ENCODE results near the gene ROGDI.

ROGDI gene, protein sequence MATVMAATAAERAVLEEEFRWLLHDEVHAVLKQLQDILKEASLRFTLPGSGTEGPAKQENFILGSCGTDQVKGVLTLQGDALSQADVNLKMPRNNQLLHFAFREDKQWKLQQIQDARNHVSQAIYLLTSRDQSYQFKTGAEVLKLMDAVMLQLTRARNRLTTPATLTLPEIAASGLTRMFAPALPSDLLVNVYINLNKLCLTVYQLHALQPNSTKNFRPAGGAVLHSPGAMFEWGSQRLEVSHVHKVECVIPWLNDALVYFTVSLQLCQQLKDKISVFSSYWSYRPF

DNA sequence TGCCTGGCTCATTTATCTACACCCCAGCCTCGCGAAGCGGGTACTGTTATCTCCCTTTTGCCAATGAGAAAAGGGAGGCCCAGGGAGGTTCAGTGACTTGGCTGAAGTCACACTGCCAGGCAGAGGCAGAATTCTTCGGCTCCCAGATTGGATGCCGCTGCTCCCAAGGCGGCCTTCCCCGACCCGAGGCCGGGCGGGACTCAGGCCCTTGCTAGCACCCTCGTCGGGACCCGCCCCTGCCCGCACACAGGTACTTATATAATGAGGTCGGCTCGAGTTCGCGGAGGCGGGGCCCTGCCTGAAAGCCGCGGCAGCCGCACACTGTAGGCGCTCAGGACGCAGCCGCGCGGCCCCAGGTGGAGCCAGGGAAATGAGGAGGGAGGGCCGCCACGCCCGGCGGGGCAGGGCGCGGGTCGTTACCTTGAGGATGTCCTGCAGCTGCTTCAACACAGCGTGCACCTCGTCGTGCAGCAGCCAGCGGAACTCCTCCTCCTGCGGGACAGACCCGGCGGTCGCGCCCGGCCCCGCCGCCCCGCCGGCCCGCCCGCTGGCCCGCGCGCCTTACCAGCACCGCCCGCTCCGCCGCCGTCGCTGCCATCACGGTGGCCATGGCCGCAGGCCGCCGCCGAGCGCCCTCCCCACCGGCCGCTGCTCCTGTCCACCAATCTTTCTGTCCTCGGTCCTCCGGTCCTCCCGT lies at the start of gene ROGDI:
TSS of gene ROGDI (minus strand) at position 672 of the 697 bp plus-strand sequence. CDS start at position 610, 62 bp downstream.
- DNase-seq (ENCODE audit: low read depth) = no peak
- peak within 1 kb of the TSS; percentile 72 for H3K4me3 ChIP-seq (ENCODE audit: low read depth, low read length)

DNA sequence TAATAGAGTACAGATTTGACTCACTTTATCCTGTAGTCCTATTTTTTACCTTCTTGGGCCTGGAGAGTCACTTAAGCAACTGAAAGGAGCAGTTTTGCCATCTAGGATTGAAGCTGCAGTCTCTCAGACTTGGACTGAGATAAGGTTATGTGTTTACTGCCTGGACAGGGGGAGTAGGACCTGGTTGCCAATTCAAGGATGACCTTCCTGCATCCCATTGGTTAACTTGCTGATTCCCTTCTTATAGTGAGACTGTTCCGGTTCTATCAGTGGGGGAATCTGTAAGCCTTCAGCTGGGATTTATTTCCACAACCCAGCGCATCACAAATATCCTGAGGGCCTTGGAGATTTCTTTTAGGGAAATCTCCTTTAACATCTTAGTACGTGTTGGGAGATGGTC lies 47.8 kb upstream of the ROGDI start:
- DNase-seq (ENCODE audit: low read depth) = no peak
- H3K4me3 ChIP-seq (ENCODE audit: low read depth, low read length) = no peak overlapping the region

DNA sequence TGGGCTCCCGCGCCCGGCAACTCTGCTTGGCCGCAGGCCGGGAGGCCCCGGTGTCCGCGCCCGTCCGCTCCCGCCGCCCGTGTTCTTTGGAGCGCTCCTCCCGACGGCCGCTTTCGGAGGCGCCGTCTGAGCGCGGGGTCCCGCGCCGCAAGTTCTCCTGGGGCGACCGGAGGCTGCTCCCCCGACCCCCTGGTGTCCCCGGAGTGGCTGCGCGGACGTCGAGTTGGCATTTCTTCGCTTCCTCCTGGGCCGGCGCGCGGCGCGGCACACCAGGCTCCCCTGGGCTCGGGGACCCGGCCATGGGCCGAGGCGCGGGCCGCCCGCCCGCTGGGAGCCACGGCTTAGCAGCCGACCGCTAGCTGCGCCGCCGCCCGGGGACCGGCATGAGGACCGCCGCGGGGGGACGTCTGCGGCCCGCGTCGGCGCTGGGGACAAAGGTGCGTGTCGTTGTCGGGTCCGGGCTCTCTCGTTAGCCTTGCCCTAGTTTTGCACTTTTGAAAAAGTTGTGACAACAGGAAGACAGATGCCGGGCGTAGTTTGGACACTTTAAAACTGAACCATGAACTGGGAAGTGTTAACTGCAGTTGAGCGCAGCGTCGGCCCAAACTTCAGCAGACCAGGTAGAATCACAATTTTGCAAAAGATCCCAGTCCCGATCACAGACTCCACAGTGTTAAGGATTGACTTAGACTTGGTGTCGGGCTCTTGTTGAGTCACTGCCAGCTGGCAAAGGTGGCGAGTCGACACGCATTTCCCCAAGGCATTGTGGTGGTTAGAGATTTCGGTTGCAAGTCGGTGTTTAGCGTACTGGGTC lies 45.5 kb upstream of the ROGDI start:
- peak overlapping the region; percentile 87 for H3K4me3 ChIP-seq (ENCODE audit: low read depth, low read length)
- peak; percentile 26 for DNase-seq (ENCODE audit: low read depth)

DNA sequence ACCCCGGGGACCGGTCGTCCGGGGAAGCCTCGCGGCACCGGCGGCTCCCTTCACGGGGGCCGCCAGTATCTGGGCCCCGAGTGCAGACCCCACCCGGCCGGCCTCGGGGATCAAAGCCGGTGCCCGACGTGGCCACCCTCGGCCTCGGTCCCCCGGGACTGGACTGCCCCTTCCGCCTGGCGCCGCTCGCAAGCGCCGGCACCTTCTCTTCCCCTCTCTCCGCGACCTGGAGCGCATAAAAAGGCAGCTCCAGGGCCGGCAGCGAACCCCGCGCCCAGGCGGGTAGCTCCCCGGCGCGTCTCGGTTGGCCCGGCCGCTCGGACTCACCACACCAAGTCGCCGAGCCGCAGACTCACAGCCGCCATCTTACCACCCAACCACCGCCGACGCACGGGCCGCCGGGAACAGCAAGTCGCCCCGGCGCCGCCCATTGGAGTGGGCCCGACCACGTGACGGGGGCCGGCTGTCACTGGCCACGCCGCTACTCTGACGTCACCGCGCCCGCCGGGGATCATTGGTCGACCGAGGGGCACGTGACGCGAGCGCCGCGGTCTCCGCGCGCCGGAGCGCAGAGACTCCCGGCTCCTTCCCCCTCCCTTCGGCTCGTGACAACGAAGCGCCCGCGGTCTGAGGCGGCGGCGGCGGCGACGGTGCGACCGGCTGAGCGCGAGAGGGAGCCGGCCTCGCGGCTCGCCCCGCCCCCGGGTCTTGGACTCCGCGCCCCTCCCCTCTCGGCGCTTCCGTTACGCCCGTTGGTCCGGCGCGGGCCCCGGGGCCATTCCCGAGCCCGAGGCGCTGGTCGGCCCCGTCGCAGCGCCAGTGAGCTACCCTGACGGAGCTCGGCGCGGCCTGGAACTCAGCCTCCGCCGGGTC lies 44.7 kb upstream of the ROGDI start, which contains the start of the genes GLYR1 and UBN1:
TSS of gene GLYR1 (minus strand) at position 388 of the 873 bp plus-strand sequence. CDS start at position 365, 23 bp downstream.
TSS of gene UBN1 (plus strand) at position 581 of the 873 bp plus-strand sequence. CDS start 5,437 bp downstream, outside the sequence.
- DNase-seq (ENCODE audit: low read depth) = peak; percentile 84
- H3K4me3 ChIP-seq (ENCODE audit: low read depth, low read length) = peak within 1 kb of the TSS; percentile 87

DNA sequence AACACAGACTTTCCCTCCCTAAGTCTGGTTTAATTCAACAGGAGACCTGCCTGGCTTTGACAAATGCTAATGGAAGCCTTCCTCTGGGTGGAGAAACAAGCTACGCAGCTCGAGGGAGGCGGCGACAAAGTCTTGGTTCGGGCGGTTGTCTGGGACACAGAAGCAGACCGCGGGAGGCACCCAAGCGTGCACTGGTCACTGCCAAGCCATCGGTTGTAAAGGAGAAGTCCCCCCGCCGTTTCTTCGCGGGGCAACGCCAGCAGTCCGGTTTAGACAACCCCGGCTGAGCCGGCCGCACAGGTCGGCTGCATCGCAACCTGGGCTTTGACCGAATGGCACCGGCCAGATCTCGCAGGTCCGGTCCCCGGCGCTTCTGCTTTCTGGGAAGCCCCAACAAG lies 44.1 kb upstream of the ROGDI start:
- peak overlapping the region; percentile 87 for H3K4me3 ChIP-seq (ENCODE audit: low read depth, low read length)
- DNase-seq (ENCODE audit: low read depth) = no peak

DNA sequence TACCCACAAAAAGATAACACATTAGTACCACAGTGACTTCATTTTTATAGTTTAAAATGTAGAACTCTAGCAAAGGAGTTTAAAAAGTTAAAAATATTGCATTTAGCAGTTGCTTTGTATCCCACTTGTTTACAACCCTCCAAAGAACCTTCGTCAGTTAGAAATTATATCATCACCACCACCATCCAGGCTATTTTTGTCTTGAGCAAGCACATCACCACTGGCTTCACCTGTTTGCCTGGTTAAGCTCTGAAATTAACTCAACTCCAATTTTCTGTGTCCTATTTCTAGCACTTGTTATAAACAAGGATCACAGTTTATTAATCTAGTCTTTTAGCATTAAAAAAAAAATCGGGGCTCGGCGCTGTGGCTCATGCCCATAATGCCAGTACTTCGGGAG lies 38.6 kb upstream of the ROGDI start:
- no peak overlapping the region for H3K4me3 ChIP-seq (ENCODE audit: low read depth, low read length)
- no peak for DNase-seq (ENCODE audit: low read depth)

DNA sequence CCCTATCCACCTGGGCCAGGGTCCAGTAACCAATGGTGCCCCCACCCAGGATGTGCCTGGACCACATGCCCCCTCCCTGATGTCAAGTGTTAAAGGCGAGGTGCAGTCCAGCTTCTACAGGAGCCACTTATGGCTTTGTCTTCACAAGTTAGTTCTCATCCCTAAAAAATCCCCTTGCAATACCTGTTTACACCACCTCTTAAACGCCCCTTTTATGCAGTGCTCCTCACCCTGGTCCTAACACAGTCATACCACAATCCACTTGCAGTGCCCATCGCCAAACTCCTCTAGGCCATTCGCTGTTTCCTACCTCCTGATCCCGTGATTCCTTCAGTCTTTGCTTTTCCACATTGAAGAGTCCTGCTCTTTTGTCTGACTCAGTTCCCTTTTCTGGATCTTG lies 37.5 kb upstream of the ROGDI start:
- DNase-seq (ENCODE audit: low read depth) = no peak
- no peak overlapping the region for H3K4me3 ChIP-seq (ENCODE audit: low read depth, low read length)

DNA sequence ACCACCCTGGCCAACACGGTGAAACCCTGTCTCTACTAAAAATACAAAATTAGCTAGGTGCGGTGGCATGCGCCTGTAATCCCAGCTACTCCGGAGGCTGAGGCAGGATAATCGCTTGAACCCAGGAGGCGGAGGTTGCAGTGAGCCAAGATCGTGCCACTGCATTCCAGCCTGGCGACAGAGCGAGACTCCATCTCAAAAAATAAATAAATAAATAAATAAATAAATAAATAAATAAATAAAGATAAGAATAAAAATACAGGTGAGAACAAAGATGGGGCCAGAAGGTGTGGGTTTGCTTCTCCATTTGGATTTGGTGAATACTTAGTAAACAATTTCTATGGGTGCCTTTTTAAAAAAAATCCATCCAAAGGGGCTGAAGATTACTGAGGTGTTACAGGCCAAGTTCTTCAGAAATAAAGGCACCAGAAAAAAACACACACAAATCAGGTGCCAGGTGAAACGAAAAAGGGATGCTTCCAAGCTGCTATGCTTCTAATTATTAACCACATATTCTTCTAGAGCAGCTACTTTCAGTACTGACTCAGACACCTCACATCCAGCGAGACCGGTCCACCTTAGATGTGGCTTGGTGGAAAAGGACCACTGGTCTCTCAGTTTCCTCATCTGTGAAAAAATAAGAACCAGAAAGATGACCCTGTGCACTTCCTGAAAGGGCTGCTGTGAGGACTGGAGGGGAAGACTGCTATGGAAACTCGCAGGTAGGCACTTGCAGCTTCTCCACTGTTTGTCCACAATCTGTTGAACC lies 35.5 kb upstream of the ROGDI start:
- no peak for DNase-seq (ENCODE audit: low read depth)
- H3K4me3 ChIP-seq (ENCODE audit: low read depth, low read length) = no peak overlapping the region

DNA sequence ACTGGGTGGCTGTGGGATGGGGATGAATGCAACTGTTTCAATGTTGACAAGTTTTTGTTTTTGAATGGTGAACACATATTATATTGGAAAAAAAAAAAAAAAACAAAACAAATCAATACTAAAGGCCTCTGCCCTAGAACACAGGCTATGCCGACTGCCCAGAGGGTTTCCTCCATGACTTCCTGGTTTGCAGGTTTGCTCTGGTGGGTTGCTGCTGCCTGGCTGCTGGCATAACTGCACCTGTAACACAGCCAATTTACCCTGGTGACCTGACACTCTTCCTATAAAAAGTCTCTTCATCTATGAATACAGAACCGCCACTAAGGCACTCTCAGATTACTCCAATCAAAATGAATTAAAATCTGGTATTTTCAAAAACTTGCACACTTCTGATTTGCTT lies 34.3 kb upstream of the ROGDI start:
- H3K4me3 ChIP-seq (ENCODE audit: low read depth, low read length) = no peak overlapping the region

DNA sequence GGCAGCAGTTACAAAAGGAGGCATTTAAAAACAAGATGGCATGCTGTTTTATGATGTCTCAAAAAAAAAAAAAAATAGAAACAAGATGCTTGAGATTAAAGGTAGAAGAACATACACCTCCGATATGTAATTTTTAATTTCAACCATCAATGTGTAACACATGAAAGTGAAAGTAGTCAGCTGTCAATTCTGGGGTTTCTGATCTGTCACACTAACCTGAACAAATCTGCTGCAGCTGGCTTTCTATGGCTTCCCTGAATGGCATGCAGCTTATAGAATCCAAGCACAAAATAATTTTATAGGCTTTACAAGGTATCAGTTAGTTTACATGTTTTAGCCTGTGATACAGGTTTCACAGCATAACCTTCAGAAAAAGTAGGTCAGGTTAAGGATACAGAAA lies 31.2 kb upstream of the ROGDI start:
- no peak for DNase-seq (ENCODE audit: low read depth)
- no peak overlapping the region for H3K4me3 ChIP-seq (ENCODE audit: low read depth, low read length)

More for the DNA sequence above, 34.3 kb upstream of the ROGDI start:
- no peak for DNase-seq (ENCODE audit: low read depth)

DNA sequence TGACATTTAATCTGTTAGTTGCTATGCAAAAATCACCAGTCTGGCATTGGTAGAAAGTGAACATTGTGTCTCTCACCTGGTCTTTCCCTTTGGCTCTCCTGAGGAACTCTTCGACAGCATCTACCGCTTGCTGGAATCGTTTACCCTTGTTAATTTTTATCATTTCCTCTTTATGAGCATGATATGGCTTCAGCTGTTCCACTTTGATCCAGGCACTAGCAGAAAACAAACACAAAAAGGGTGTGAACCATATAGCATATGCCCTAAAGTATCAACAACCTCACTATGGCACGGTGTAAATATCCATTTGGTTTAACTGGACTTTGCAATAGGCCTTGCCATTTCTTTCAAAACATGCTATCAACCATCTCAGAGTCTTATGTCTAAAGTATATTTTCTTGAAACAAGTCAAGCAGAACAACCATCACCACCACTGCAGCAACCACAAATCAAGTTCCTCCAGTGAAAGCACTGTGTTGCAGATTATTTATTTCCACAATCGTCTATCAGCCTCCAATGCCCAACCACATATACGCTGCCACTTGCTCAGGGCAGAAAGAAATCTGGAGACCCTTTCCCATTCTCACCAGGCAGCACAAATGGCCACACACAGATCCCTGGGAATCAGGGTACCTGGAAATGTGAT lies 30.4 kb upstream of the ROGDI start:
- no peak overlapping the region for H3K4me3 ChIP-seq (ENCODE audit: low read depth, low read length)
- DNase-seq (ENCODE audit: low read depth) = no peak

DNA sequence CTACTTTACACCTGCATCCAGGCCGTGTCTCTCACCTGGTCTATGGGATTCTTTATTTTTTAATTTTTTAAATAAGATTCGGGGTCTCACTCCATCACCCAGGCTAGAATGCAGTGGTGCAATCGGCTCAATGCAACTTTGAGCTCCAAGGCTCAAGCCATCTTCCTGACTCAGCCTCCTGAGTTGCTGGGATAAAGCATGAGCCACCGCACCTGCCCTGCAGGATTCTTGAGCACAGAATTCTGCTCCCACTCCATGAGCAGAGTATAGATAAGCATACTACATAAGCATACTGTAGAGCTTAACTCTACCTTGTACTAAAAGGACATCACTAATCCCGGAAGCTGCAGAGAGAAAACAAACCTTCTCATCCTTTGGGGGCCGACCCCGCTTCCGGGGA lies 29.2 kb upstream of the ROGDI start:
- H3K4me3 ChIP-seq (ENCODE audit: low read depth, low read length) = no peak overlapping the region
- DNase-seq (ENCODE audit: low read depth) = no peak

DNA sequence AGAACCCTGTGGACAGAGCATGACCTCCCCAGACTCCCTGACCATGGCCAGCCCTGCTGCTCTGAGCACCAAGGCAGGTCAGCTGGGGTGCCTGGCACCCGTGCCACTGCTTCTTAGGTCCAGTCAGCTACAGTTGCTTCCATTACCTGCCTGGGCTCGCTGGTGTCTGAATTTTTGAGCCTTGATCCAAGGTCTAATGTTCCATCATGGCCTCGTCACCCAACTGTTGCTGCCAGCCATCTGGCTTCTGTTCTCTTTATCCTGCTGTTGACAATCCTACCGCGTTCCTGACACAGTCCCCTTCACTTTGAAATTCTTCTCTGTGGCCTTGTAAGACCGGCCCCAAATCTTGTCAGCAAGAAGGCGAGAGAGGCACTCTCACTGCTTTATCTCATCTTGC lies 28.0 kb upstream of the ROGDI start:
- no peak overlapping the region for H3K4me3 ChIP-seq (ENCODE audit: low read depth, low read length)
- no peak for DNase-seq (ENCODE audit: low read depth)

DNA sequence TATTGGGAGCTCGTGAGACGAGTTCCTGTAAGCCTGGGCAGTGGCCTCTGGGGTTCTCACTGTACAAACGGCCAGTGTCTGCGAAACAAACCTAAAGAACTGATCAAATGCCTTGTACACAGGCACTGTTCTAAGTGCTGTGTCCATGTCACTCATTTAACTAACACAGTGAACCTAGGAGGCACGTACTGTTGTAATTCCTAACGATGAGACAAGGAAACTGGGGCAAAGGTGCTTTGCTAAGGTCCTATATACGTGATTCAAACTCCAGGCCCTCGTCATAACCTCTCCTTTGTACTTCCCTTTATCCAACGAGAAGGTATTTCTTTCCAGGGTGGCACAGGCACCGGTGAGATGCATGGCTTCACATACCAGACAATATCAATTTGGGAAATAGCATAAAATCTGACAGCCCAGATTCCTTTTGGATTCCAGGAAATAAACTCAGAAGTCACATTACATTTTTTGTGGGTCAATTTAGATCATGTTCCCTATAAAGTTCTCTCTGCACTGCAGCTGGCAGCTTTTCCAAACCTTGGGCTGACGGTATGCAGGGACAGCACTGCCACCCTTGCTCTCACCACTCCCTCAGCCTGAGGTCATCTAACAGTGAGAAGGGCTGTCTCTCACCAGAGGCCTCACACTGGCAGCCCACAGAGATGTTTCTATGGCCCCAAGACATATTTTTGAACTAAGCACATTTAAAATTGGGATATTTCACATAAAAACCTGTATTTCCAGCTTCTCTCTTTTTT lies 26.3 kb upstream of the ROGDI start:
- DNase-seq (ENCODE audit: low read depth) = no peak
- no peak overlapping the region for H3K4me3 ChIP-seq (ENCODE audit: low read depth, low read length)

DNA sequence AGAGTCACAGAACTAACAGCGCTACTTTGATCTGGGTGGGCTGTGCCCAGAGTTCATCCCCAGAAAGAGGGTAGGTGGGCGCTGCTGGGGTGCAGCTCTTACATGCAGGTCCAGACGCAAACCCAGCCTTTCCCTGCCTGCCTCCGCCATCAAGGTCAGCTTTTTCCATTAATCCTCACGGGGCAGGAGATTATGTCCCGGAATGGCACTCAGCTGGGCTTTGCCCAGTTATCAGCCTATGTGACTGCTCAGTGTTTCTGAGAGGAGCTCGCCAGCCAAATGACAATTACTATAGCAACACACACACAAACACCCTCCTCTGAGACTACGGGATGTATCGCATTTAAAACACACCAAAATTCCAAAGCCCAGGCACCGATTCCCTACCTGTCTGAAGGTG lies 24.5 kb upstream of the ROGDI start:
- H3K4me3 ChIP-seq (ENCODE audit: low read depth, low read length) = no peak overlapping the region
- DNase-seq (ENCODE audit: low read depth) = no peak

DNA sequence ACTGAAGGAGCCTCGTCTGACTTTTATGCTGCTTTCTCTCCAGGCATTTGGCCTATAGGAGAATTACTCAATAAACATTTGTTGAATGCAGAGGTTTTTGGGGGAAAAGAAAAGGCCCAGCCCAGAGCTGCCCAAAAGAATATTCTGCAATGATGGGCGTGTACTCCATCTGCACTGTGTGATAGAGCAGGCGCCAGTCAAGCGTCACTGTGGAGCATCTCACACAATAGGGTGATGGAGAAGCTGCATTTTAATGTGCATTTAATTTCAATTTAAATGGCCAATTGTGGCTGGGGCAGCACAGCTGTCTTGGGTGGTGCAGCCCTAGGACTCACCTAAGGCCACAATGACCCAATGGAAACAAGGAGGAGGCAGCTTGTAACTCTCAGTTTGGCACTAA lies 24.1 kb upstream of the ROGDI start:
- no peak overlapping the region for H3K4me3 ChIP-seq (ENCODE audit: low read depth, low read length)
- no peak for DNase-seq (ENCODE audit: low read depth)

DNA sequence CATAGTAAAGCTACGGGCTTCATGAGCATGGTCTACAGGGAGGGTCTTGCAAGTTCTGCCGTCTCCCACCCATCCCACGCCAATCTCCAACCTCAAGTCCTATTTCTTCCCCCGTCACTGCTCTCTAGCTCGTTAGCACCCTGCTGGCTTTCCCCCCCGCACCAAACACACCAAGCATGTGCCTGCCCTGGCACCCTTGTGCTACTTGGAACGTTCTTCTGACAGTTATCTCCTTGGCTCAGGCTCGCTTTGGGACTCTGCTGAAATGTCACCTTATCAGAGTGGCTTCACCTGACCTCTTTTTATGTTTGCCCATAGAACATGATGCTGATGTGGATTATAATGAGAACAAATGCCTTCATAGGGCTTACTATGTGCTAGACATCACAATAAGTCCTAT lies 22.8 kb upstream of the ROGDI start:
- no peak for DNase-seq (ENCODE audit: low read depth)
- H3K4me3 ChIP-seq (ENCODE audit: low read depth, low read length) = no peak overlapping the region

All from skeletal muscle cell (primary cell).